GM12878 (cell line): ENCODE measurements around the gene ARHGEF11.

Source experiments
- EED ChIP-seq: sonication (generic); IDR thresholded peaks from 2 replicates; pipeline ENCODE4 v1.6.1; 2016; ENCODE audit warnings: antibody characterized with exemption, low read depth
- POLR2A ChIP-seq: IDR thresholded peaks from 2 replicates; pipeline ENCODE4 v1.6.1; 2011; ENCODE audit warnings: low read depth, mild to moderate bottlenecking, low read length
- POLR2AphosphoS5 ChIP-seq: IDR thresholded peaks from 2 replicates; pipeline ENCODE4 v1.6.1; 2011; ENCODE audit warnings: mild to moderate bottlenecking, low read length, inconsistent platforms
- RAD51 ChIP-seq: fragments of 450-650 bp; IDR thresholded peaks from 2 replicates; pipeline ENCODE4 v1.6.1; 2016; ENCODE audit warnings: moderate library complexity, mild to moderate bottlenecking, inconsistent platforms
- TF ChIP-seq, protein P1 (sequence below), 3 experiments: IDR thresholded peaks in 2 of 3; conservative IDR thresholded peaks in 1 of 3; 2 replicates each; pipeline ENCODE4 v1.5.1; 2011; ENCODE audit warnings: low read depth in 3 of 3, low read length in 3 of 3, mild to moderate bottlenecking in 3 of 3, control low read depth in 2 of 3, moderate library complexity in 2 of 3, inconsistent platforms in 1 of 3, mixed read lengths in 1 of 3; ENCODE audit not compliant: control insufficient read depth in 2 of 3, insufficient read depth in 1 of 3; ENCODE audit errors: extremely low read depth in 1 of 3

DNA sequence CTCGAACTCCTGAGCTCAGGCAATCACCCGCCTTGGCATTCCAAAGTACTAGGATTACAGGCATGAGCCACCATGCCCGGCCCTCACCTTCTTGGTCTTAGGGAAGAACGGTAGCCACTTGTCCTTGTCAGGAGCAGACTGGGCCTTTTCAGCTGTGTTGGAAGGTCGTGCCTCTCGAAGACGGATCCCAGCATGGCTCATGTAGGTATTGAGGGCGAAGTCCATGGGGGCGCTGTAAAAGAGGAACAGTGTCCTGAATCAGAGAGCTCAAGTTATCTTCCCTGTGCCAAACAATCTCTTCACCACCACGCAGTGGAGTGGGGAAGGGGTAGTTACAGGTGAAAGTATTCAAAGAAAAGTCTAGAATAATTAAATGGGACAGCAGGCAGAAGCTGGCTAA lies 89.2 kb downstream of the ARHGEF11 start:
- TF ChIP-seq RAD51 (no peak), EED (no peak), POLR2A (no peak), POLR2AphosphoS5 (no peak)
- TF ChIP-seq, protein P1, sequence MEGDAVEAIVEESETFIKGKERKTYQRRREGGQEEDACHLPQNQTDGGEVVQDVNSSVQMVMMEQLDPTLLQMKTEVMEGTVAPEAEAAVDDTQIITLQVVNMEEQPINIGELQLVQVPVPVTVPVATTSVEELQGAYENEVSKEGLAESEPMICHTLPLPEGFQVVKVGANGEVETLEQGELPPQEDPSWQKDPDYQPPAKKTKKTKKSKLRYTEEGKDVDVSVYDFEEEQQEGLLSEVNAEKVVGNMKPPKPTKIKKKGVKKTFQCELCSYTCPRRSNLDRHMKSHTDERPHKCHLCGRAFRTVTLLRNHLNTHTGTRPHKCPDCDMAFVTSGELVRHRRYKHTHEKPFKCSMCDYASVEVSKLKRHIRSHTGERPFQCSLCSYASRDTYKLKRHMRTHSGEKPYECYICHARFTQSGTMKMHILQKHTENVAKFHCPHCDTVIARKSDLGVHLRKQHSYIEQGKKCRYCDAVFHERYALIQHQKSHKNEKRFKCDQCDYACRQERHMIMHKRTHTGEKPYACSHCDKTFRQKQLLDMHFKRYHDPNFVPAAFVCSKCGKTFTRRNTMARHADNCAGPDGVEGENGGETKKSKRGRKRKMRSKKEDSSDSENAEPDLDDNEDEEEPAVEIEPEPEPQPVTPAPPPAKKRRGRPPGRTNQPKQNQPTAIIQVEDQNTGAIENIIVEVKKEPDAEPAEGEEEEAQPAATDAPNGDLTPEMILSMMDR (IDR thresholded peaks at IDR 0.05 in 2 of 3, conservative IDR thresholded peaks at IDR 0.05 in 1 of 3; ENCODE audit: control insufficient read depth in 2 of 3, extremely low read depth in 1 of 3, insufficient read depth in 1 of 3, low read depth in 3 of 3, low read length in 3 of 3): no peak
